Ishikawa (cell line): Measurements from ENCODE around the gene KIAA1217.

ENCODE experiments used
- CEBPB ChIP-seq: IDR thresholded peaks from 2 replicates; pipeline ENCODE4 v1.6.1; 2012
- CREB1 ChIP-seq: IDR thresholded peaks from 2 replicates; pipeline ENCODE4 v1.6.1; 2012; ENCODE audit warnings: low read depth
- EGR1 ChIP-seq: IDR thresholded peaks from 2 replicates; pipeline ENCODE4 v1.6.1; 2012
- EP300 ChIP-seq: IDR thresholded peaks from 2 replicates; pipeline ENCODE4 v1.6.1; 2012; ENCODE audit warnings: borderline replicate concordance
- FOXM1 ChIP-seq: IDR thresholded peaks from 2 replicates; pipeline ENCODE4 v1.6.1; 2012; ENCODE audit warnings: low read depth, borderline replicate concordance
- NFIC ChIP-seq: IDR thresholded peaks from 2 replicates; pipeline ENCODE4 v1.6.1; 2012
- RAD21 ChIP-seq: IDR thresholded peaks from 2 replicates; pipeline ENCODE4 v1.6.1; 2012; ENCODE audit warnings: low read depth
- TAF1 ChIP-seq: IDR thresholded peaks from 2 replicates; pipeline ENCODE4 v1.6.1; 2012; ENCODE audit warnings: low read depth, mild to moderate bottlenecking
- TCF12 ChIP-seq: IDR thresholded peaks from 2 replicates; pipeline ENCODE4 v1.6.1; 2012; ENCODE audit warnings: low read depth
- YY1 ChIP-seq: IDR thresholded peaks from 2 replicates; pipeline ENCODE4 v1.6.1; 2012; ENCODE audit warnings: low read depth
- ZBTB7A ChIP-seq: IDR thresholded peaks from 2 replicates; pipeline ENCODE4 v1.6.1; 2012; ENCODE audit warnings: low read depth
- TF ChIP-seq, protein P1 (sequence below): IDR thresholded peaks from 2 replicates; pipeline ENCODE4 v1.6.1; 2012
- TF ChIP-seq, protein P2 (sequence below): IDR thresholded peaks from 2 replicates; pipeline ENCODE4 v1.6.1; 2012

GRCh38 chr10:24305551-24306506 is 96.9 kb downstream of the KIAA1217 start:
- TF ChIP-seq CREB1, result no peak
- no peak for TF ChIP-seq RAD21
- no peak for TF ChIP-seq EGR1
- TF ChIP-seq EP300, result no peak
- TF ChIP-seq, protein P1, sequence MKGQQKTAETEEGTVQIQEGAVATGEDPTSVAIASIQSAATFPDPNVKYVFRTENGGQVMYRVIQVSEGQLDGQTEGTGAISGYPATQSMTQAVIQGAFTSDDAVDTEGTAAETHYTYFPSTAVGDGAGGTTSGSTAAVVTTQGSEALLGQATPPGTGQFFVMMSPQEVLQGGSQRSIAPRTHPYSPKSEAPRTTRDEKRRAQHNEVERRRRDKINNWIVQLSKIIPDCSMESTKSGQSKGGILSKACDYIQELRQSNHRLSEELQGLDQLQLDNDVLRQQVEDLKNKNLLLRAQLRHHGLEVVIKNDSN, result no peak
- TF ChIP-seq, protein P2, sequence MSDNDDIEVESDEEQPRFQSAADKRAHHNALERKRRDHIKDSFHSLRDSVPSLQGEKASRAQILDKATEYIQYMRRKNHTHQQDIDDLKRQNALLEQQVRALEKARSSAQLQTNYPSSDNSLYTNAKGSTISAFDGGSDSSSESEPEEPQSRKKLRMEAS, result no peak
- no peak for TF ChIP-seq YY1
- TF ChIP-seq CEBPB, result peak; percentile 50
- TF ChIP-seq TCF12, result no peak
- no peak for TF ChIP-seq NFIC
- TF ChIP-seq FOXM1, result no peak
- TF ChIP-seq ZBTB7A, result no peak
- no peak for TF ChIP-seq TAF1
